HAP-1 (cell line): ENCODE results near the gene SOCS1.

ENCODE experiments used
- DNase-seq, 2 experiments: peaks; one replicate each; pipeline ENCODE4 v3.0.0-alpha.2; 2016 to 2020; ENCODE audit warnings: low spot score in 2 of 2
- H3K27me3 ChIP-seq: fragments of 250-450 bp; sonication (Bioruptor Pico); 2 replicates; pipeline ENCODE4 v1.5.1; 2020; ENCODE audit warnings: low read depth, mild to moderate bottlenecking, moderate library complexity
- H3K36me3 ChIP-seq: fragments of 250-450 bp; sonication (Bioruptor Pico); replicated peaks from 2 replicates; pipeline ENCODE4 v1.5.1; 2020; ENCODE audit warnings: mild to moderate bottlenecking
- H3K4me1 ChIP-seq: fragments of 250-450 bp; sonication (Bioruptor Pico); 2 replicates; pipeline ENCODE4 v1.5.1; 2020; ENCODE audit warnings: mild to moderate bottlenecking
- H3K4me3 ChIP-seq: fragments of 250-450 bp; sonication (Bioruptor Pico); 2 replicates; pipeline ENCODE4 v1.5.1; 2020; ENCODE audit warnings: mild to moderate bottlenecking, moderate library complexity
- H3K9me3 ChIP-seq: fragments of 250-450 bp; sonication (Bioruptor Pico); 2 replicates; pipeline ENCODE4 v1.5.1; 2020; ENCODE audit warnings: mild to moderate bottlenecking, moderate library complexity
- in situ Hi-C: fragments of 300-500 bp; cut with MboI; formaldehyde crosslinking; loops from 3 replicates; pipeline ENCODE4 v1.14.3; 2020; ENCODE audit warnings: low sequenced_read_pairs, inconsistent platforms, mixed read lengths

SOCS1 gene

DNA sequence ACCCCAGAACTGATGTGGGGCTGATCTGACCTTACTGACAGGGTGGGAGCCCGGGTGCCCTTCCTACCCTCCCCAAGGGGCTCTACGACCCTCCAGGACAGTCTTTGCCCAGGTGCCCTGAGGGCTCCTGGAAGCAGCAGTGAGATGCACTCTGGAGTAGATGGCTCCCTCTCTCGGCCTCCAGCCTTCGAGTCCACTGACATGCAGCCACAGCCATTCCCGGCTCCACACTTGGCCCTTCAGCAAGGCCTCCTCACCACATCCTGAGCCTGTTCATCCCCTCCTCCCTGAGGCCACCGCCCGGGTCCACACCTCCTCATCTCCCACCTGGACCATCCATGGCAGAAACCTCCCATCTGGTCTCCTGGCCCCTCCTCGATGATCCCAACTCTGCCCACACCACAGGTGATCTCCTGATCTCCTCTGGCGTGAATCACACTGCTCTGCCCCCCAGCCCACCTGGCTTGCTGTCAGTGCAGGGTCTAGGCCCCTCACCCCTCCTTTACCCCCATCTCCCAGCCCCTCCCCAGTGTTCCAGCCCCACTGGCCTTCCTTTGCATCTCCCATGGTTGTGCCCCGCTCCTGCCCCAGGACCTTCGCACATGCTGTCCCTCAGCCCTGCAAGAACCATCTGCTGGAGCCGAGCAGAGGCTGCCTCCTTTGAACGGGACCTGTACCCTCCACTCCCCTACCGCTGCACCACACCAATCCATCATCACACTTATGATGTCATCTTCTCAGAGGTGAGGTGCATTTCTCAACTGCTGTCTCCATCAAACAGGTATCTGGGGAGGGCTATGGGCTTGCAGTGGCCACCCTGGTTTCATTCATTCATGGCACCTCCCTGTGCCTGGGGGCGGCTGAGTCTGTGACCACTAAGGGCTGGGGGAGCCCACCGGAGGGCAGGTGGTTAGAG is 44.7 kb downstream of the SOCS1 start:
- peaks cover 6% of the 10 kb centered on the region; the same call in 1 of the 2 replicates for H3K27me3 ChIP-seq
- no peaks in the 10 kb centered on the region for H3K4me1 ChIP-seq
- H3K36me3 ChIP-seq, result no peaks in the 10 kb centered on the region
- H3K9me3 ChIP-seq, result peaks cover 4% of the 10 kb centered on the region
- DNase-seq, result no peak
- in situ Hi-C loops, result no loop called here
- H3K4me3 ChIP-seq, result no peak overlapping the region

DNA sequence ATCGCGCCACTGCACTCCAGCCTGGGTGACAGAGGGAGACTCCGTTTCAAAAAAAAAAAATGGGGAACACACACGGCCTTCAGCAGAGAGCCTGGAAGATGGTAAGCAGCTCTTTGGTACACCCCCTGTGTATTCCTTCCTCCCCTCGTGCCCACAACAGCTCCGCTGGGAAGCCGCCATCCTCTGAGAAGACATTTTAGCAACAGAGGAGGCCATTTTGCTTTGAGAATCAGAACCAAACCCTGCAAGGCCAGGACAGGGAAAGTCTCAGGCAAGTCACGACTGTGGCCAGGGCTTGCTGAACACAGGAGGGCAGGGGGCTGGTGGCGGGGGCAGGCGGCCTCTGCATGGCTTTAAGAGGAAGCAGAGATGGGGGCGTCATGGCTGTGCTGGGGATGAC is 45.7 kb downstream of the SOCS1 start:
- Histone ChIP-seq H3K9me3 (no peaks in the 10 kb centered on the region), H3K27me3 (peaks cover 6% of the 10 kb centered on the region; the same call in 1 of the 2 replicates), H3K4me3 (no peak overlapping the region), H3K36me3 (no peaks in the 10 kb centered on the region), H3K4me1 (no peaks in the 10 kb centered on the region)
- no peak for DNase-seq
- in situ Hi-C loops, result no loop called here

DNA sequence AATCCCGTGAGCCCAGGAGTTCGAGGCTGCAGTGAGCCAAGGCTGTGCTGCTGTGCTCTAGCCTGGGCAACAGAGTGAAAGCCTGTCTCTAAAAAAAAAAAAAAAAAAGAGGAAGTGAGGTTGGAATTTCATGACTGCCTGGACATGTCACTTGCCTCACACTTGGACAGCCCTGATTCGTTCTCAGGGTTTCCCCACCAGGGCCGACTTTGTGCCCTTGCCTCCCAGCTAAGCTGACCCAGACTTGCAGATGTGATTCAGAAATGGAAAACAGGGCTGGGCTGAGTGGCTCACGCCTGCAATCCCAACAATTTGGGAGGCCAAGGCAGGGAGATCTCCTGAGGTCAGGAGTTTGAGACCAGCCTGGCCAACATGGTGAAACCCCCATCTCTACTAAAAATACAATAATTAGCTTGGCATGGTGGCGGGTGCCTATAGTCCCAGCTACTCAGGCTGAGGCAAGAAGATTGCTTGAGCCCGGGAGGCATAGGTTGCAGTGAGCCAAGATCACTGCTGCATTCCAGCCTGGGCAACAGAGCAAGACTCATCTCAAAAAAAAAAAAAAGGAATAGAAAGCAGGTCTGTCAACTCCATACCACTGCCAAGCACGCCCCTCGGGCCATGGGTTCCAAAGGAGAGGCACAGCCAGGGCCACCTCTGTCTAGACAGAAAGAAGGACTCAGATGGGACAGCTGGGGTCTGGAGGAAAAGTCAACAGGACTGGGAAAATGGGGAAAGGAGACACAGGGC is 46.9 kb downstream of the SOCS1 start:
- H3K36me3 ChIP-seq, result no peaks in the 10 kb centered on the region
- in situ Hi-C loops, result no loop called here
- H3K4me1 ChIP-seq, result no peaks in the 10 kb centered on the region
- H3K4me3 ChIP-seq, result no peak overlapping the region
- no peaks in the 10 kb centered on the region for H3K9me3 ChIP-seq
- DNase-seq, result no peak
- peaks cover 6% of the 10 kb centered on the region; the same call in 1 of the 2 replicates for H3K27me3 ChIP-seq

DNA sequence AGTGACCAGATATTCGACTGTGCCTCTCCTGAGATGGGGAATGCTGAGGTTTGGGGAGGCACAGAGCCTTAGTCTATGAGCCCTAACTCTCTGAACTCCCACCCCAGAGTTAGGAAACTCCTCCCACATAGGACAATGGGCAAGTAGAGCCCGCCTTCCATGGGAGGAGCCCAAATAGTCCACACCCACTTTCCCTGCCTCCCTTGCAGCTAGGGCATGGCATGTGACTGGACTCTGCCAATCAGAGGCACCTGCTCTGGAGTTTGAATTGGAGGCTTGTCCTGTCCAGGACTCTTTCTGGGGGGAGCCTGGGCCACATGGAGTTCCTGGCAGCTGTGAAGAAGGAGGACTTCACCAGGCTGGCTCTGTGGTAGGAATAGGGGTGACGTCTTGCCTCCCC is 48.4 kb downstream of the SOCS1 start:
- H3K9me3 ChIP-seq, result no peaks in the 10 kb centered on the region
- H3K4me1 ChIP-seq, result no peaks in the 10 kb centered on the region
- no peak overlapping the region for H3K4me3 ChIP-seq
- in situ Hi-C loops, result no loop called here
- H3K36me3 ChIP-seq, result no peaks in the 10 kb centered on the region
- DNase-seq, result no peak
- peaks cover 6% of the 10 kb centered on the region; the same call in 1 of the 2 replicates for H3K27me3 ChIP-seq

DNA sequence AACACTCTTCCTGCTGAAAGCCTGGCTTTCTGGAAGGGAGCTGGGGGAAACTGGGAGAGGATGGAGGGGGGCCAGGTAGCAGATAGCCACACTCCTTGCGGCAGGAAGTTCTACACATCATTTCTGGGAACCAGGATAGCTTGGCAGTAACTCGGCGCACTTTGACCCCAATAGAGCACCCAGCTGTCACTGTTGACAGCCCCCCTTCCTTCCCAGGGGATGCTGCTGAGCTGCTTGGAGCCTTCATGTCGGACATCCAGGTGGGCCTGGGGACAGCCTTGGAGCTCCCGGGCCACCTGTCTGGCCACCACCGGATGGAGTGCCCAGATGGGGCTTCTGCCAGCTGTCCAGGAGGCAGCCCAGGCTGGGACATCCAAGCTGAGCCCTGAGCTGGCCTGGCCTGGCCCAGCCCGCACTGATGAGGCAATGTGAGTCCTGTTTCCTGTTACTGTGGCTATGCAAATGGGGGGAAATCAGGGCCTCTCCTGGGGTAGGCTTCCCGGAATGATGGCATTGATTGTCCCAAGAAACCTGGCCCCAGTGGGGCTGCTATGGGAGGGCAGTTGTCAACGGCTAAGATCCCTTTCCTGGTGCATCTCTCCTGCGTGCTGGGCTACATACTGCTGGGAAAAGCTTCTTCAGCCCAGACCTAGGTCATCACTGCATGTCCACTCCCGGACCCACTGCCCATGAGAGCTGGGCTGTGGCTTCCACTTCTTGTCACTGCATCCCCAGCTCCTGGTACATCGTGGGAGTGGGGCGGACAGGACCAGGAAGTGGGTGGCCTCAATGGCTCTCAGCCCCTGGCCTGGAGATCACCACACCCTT is 50.0 kb downstream of the SOCS1 start:
- no peak for DNase-seq
- H3K4me3 ChIP-seq, result no peak overlapping the region
- in situ Hi-C loops, result no loop called here

DNA sequence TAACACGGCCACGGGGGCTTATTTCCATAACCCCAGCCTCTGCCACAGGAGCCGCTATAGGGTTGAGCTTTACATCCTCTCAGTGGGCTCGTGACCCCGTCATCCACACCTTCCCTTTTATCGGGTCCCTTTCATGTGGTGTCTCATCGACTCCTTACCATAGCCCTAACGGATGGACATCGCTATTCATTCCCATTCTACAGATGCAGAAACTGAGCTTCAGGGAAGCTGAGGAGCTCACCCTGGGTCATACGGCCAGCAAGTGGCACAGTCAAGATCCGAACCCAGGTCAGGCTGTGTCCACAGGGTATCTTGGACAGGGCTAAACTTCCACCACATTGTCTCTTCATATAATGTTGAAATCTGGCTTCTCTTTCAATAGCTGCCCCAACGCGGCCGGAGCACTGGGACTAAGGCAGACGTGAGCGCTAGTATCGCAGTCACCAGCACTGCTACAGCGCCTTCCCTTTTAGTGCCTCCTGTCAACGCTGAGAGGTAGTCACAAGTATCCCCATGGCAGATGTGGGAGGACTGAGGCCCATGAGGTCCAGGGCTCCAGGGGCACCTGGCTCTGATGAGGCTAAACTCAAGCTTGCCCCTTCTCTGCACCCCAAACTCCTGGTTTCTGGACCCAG is 50.8 kb downstream of the SOCS1 start:
- no peaks in the 10 kb centered on the region for H3K27me3 ChIP-seq
- H3K9me3 ChIP-seq, result no peaks in the 10 kb centered on the region
- in situ Hi-C loops, result no loop called here
- no peaks in the 10 kb centered on the region for H3K36me3 ChIP-seq
- no peak overlapping the region for H3K4me3 ChIP-seq
- no peak for DNase-seq
- no peaks in the 10 kb centered on the region for H3K4me1 ChIP-seq

More for the DNA sequence above, 50.0 kb downstream of the SOCS1 start:
- Histone ChIP-seq H3K9me3 (no peaks in the 10 kb centered on the region), H3K4me1 (no peaks in the 10 kb centered on the region), H3K36me3 (no peaks in the 10 kb centered on the region), H3K27me3 (no peaks in the 10 kb centered on the region)

DNA sequence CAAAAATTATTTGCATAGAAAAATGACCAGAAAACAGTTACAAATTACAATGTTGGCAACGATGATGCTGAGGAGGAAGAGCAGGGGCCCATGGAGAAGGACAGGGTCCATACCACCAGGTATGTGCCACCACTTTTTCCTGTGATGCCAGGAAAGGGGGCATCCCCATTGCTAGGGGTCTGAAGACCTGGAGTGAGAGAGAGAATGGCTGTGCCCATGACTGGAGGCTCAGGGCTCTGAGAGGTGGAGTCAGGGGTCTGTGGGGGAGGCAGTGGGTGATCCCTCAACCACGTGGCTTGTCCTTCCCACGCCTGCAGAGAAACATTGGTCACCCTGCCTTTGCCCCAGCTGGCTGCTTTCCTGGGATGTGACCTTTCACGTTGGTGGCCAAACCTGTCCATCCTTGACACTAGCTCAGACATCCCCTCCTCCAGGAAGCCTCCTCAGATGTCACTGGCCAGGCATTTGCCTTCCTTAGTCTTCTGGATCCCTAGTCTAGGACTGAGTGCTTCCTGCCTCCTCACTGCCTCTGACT is 51.4 kb downstream of the SOCS1 start:
- H3K36me3 ChIP-seq, result no peaks in the 10 kb centered on the region
- no peaks in the 10 kb centered on the region for H3K9me3 ChIP-seq
- in situ Hi-C loops, result no loop called here
- H3K27me3 ChIP-seq, result no peaks in the 10 kb centered on the region
- no peaks in the 10 kb centered on the region for H3K4me1 ChIP-seq
- DNase-seq, result no peak
- no peak overlapping the region for H3K4me3 ChIP-seq
